ENCODE results near the gene TXNRD2.

- TF ChIP-seq POLR2A (IDR thresholded peaks at IDR 0.05; ENCODE audit: low read length) (no peak), GATA1 (IDR thresholded peaks at IDR 0.05; ENCODE audit: low read depth, low read length) (no peak)
Measured at GRCh38 chr22:19904174-19904856, 37.3 kb downstream of the TXNRD2 start.

All from erythroblast (primary cell).